GM12864 (cell line): ENCODE data around the gene RHBDD1.

Experiments used
- DNase-seq: peaks from one replicate; pipeline ENCODE4 v3.0.0-alpha.2; 2011; ENCODE audit warnings: low read depth
- H3K4me3 ChIP-seq: 2 replicates; pipeline ENCODE4 v1.5.1; 2011; ENCODE audit warnings: mild to moderate bottlenecking, low read depth, low read length, control low read depth
- CTCF ChIP-seq: IDR thresholded peaks from 2 replicates; pipeline ENCODE4 v1.5.1; 2011; ENCODE audit warnings: low read depth, mild to moderate bottlenecking, moderate library complexity, low read length, control low read depth, inconsistent platforms; ENCODE audit errors: missing control alignments

Gene RHBDD1

GRCh38 chr2:226835796-226836547 lies at the start of gene RHBDD1:
Gene RHBDD1 (plus strand): TSS chr2:226836054. CDS start chr2:226864694, 28,640 bp downstream.
- DNase-seq: peak; percentile 94
- H3K4me3 ChIP-seq: peak within 1 kb of the TSS; percentile 97
- TF ChIP-seq CTCF: no peak

- DNase-seq: no peak
- H3K4me3 ChIP-seq: no peak overlapping the region
- TF ChIP-seq CTCF: no peak
These were observed 47.8 kb upstream of the RHBDD1 start for GRCh38 chr2:226788064-226788463.

GRCh38 chr2:226788881-226789490 lies 46.9 kb upstream of the RHBDD1 start:
- no peak for DNase-seq
- no peak for TF ChIP-seq CTCF
- no peak overlapping the region for H3K4me3 ChIP-seq

GRCh38 chr2:226790011-226790410 lies 45.8 kb upstream of the RHBDD1 start:
- H3K4me3 ChIP-seq: no peak overlapping the region
- no peak for TF ChIP-seq CTCF
- no peak for DNase-seq

GRCh38 chr2:226790431-226790830 lies 45.4 kb upstream of the RHBDD1 start:
- no peak for TF ChIP-seq CTCF
- no peak for DNase-seq
- H3K4me3 ChIP-seq: no peak overlapping the region

GRCh38 chr2:226791056-226791486 lies 44.8 kb upstream of the RHBDD1 start:
- TF ChIP-seq CTCF: no peak
- no peak for DNase-seq
- peak overlapping the region; percentile 51 for H3K4me3 ChIP-seq
